Sigmoid colon (tissue), 7 donors: ENCODE measurements around the gene GRM4. TPM values are rescaled to one million over a fixed set of nuclear protein-coding genes. Genes with fewer than 3 reads are reported as not detected.

Experiments
- DNase-seq: peaks from one replicate; pipeline ENCODE4 v3.0.0-alpha.2; 2019
- H3K27ac ChIP-seq, 4 donors: fragments of 200-600 bp; sonication (generic); one replicate each; pipeline ENCODE4 v1.5.1; 2016 to 2019; ENCODE audit warnings: mild to moderate bottlenecking in 1 of 4
- H3K27me3 ChIP-seq, 3 donors: fragments of 200-600 bp; sonication (generic); one replicate each; pipeline ENCODE4 v1.5.1; 2019; ENCODE audit warnings: mild to moderate bottlenecking in 1 of 3
- H3K36me3 ChIP-seq, 4 donors: fragments of 200-600 bp; sonication (generic); one replicate each; pipeline ENCODE4 v1.5.1; 2016 to 2019
- H3K4me1 ChIP-seq, 4 donors: fragments of 200-600 bp; sonication (generic); one replicate each; pipeline ENCODE4 v1.5.1; 2017 to 2019
- H3K4me3 ChIP-seq, 4 donors: fragments of 200-600 bp; sonication (generic); one replicate each; pipeline ENCODE4 v1.5.1; 2017 to 2019; ENCODE audit warnings: mild to moderate bottlenecking in 2 of 4, moderate library complexity in 1 of 4
- H3K9me3 ChIP-seq, 4 donors: fragments of 200-600 bp in 3 of 4; sonication (generic) in 3 of 4; one replicate each; pipeline versions ENCODE4 v1.5.1 to v1.6.1; 2013 to 2019
- EP300 ChIP-seq, 4 donors: sonication (generic); formaldehyde crosslinking; IDR thresholded peaks; one replicate each; pipeline ENCODE4 v1.6.1; 2017; ENCODE audit warnings: antibody characterized with exemption in 4 of 4
- POLR2A ChIP-seq, 2 donors: fragments of 450-650 bp; IDR thresholded peaks; one replicate each; pipeline ENCODE4 v1.6.1; 2016; ENCODE audit warnings: antibody characterized with exemption in 2 of 2, mild to moderate bottlenecking in 2 of 2, moderate library complexity in 2 of 2
- POLR2AphosphoS5 ChIP-seq, 4 donors: sonication (generic); formaldehyde crosslinking; IDR thresholded peaks; one replicate each; pipeline ENCODE4 v1.6.1; 2017; ENCODE audit warnings: antibody characterized with exemption in 4 of 4
- WGBS, 2 donors: extraction: QIAGEN DNeasy Blood & Tissue Kit; methylation state at CpG; one replicate each; pipeline ENCODE4 v1.1.7; 2013; 5-methylcytosine and 5-hydroxymethylcytosine counted together
- intact Hi-C: fragments of 100-400 bp; cut with DNase I; formaldehyde crosslinking; loops from one replicate; pipeline ENCODE4 v1.15.1; 2023
- polyA plus RNA-seq, 3 donors: library from polyadenylated mRNA; stranded (reverse); fragments of 200-250 nt; gene quantifications; one replicate each; pipeline ENCODE4 v1.2.3, GENCODE V29; 2013
- total RNA-seq, 4 donors: library from RNA; depleted of rRNA; stranded (reverse); fragments of >200 nt; gene quantifications; one replicate each; pipeline ENCODE4 v1.1.0, GENCODE V29; 2016
- TF ChIP-seq, protein P1 (sequence below), 4 experiments: fragments of 450-650 bp in 3 of 4; fragments of 200-600 bp in 1 of 4; IDR thresholded peaks; one replicate each; pipeline ENCODE4 v1.5.1; 2016 to 2019; ENCODE audit warnings: antibody characterized with exemption in 4 of 4, mild to moderate bottlenecking in 3 of 4, moderate library complexity in 2 of 4
- donor health status: healthy with polysubstance abuse.
- donor health status: Bipolar disorder and iron deficiency.
- donor health status: healthy.

GRM4 gene
- total and polyA plus RNA-seq, 7 donors: 0.07 to 0.14 TPM; not detected in 5

- H3K27ac ChIP-seq: no peak overlapping the region
- TF ChIP-seq POLR2A (IDR thresholded peaks at IDR 0.05): no peak
- TF ChIP-seq POLR2AphosphoS5 (IDR thresholded peaks at IDR 0.05): no peak
- TF ChIP-seq, protein P1, sequence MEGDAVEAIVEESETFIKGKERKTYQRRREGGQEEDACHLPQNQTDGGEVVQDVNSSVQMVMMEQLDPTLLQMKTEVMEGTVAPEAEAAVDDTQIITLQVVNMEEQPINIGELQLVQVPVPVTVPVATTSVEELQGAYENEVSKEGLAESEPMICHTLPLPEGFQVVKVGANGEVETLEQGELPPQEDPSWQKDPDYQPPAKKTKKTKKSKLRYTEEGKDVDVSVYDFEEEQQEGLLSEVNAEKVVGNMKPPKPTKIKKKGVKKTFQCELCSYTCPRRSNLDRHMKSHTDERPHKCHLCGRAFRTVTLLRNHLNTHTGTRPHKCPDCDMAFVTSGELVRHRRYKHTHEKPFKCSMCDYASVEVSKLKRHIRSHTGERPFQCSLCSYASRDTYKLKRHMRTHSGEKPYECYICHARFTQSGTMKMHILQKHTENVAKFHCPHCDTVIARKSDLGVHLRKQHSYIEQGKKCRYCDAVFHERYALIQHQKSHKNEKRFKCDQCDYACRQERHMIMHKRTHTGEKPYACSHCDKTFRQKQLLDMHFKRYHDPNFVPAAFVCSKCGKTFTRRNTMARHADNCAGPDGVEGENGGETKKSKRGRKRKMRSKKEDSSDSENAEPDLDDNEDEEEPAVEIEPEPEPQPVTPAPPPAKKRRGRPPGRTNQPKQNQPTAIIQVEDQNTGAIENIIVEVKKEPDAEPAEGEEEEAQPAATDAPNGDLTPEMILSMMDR (IDR thresholded peaks at IDR 0.05): no peak
- no peak for TF ChIP-seq EP300 (IDR thresholded peaks at IDR 0.05)
- H3K27me3 ChIP-seq: no peaks in the 10 kb centered on the region
- no peak overlapping the region for H3K4me3 ChIP-seq
- no peaks in the 10 kb centered on the region for H3K9me3 ChIP-seq
- WGBS, 2 donors: 93 to 98% methylated on average over 1 of the region's 1 CpG
- DNase-seq: no peak
- intact Hi-C loops: loop anchor here (5.0 kb wide), 1 partner anchor 437 kb away; no protein-coding TSS in a partner anchor
- H3K36me3 ChIP-seq: no peaks in the 10 kb centered on the region
- no peaks in the 10 kb centered on the region for H3K4me1 ChIP-seq
Observed at GRCh38 chr6:34169897-34170296, 24.0 kb upstream of the GRM4 start.

- 77 to 79% methylated on average over 8 of the region's 8 CpGs for WGBS, 2 donors
- intact Hi-C loops: no loop called here
- TF ChIP-seq POLR2AphosphoS5 (IDR thresholded peaks at IDR 0.05) (no peak), POLR2A (IDR thresholded peaks at IDR 0.05) (no peak), EP300 (IDR thresholded peaks at IDR 0.05) (no peak)
- TF ChIP-seq, protein P1 (IDR thresholded peaks at IDR 0.05): no peak
- Histone ChIP-seq H3K9me3 (no peaks in the 10 kb centered on the region), H3K36me3 (no peaks in the 10 kb centered on the region), H3K4me1 (no peaks in the 10 kb centered on the region), H3K27ac (no peak overlapping the region), H3K4me3 (no peak overlapping the region), H3K27me3 (no peaks in the 10 kb centered on the region)
- DNase-seq: peak; percentile 47
Observed at GRCh38 chr6:34161857-34162515, 16.1 kb upstream of the GRM4 start.

GRCh38 chr6:34159844-34160243, 14.0 kb upstream of the GRM4 start:
- Histone ChIP-seq H3K27ac (no peak overlapping the region), H3K36me3 (no peaks in the 10 kb centered on the region), H3K4me3 (no peak overlapping the region), H3K9me3 (no peaks in the 10 kb centered on the region), H3K4me1 (peaks cover 0 to 2% (median 2%) of the 10 kb centered on the region in 4 donors), H3K27me3 (peaks cover 3 to 9% (median 7%) of the 10 kb centered on the region in 3 donors)
- no peak for DNase-seq
- TF ChIP-seq, protein P1 (IDR thresholded peaks at IDR 0.05): no peak
- TF ChIP-seq POLR2A (IDR thresholded peaks at IDR 0.05): no peak
- TF ChIP-seq EP300 (IDR thresholded peaks at IDR 0.05): no peak
- TF ChIP-seq POLR2AphosphoS5 (IDR thresholded peaks at IDR 0.05): no peak
- intact Hi-C loops: loop anchor here (10.0 kb wide), 1 partner anchor 575 kb away; the partner anchor contains the start of gene BAK1

DNA sequence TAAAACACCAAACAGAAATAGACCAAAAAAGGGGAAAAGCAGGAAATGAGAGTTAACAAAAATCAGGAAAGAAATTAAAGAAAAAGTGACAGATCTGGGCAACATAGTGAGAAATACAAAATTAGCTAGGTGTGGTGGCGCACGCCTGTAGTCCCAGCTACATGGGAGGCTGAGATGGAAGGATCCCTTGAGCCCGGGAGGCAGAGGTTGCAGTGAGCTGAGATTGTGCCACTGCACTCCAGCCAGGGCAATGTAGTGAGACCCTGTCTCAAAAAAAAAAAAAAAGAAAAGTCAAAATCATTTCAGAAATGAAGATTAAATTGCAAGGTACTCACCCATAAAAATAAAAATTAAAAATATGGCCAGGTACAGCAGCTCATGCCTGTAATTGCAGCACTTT, 13.0 kb upstream of the GRM4 start:
- DNase-seq: peak; percentile 19
- intact Hi-C loops: loop anchor here (10.0 kb wide), 1 partner anchor 574 kb away; the partner anchor contains the start of gene BAK1
- WGBS, 2 donors: 96% methylated on average over 3 of the region's 3 CpGs
- no peak overlapping the region for H3K27ac ChIP-seq
- H3K4me3 ChIP-seq: no peak overlapping the region
- TF ChIP-seq POLR2A (IDR thresholded peaks at IDR 0.05) (no peak), POLR2AphosphoS5 (IDR thresholded peaks at IDR 0.05) (no peak), EP300 (IDR thresholded peaks at IDR 0.05) (no peak)
- TF ChIP-seq, protein P1 (IDR thresholded peaks at IDR 0.05): no peak
- H3K4me1 ChIP-seq: peaks cover 0 to 11% (median 7%) of the 10 kb centered on the region in 4 donors
- H3K36me3 ChIP-seq: no peaks in the 10 kb centered on the region
- no peaks in the 10 kb centered on the region for H3K9me3 ChIP-seq
- peaks cover 8 to 19% (median 17%) of the 10 kb centered on the region in 3 donors for H3K27me3 ChIP-seq
